ENCODE measurements around the gene LRRK2. TPM values are rescaled to one million over a fixed set of nuclear protein-coding genes. Genes with fewer than 3 reads are reported as not detected.

Gene LRRK2
- total RNA-seq, 2 experiments from 2014 or later, result 0.76 TPM; not detected in 1

DNA sequence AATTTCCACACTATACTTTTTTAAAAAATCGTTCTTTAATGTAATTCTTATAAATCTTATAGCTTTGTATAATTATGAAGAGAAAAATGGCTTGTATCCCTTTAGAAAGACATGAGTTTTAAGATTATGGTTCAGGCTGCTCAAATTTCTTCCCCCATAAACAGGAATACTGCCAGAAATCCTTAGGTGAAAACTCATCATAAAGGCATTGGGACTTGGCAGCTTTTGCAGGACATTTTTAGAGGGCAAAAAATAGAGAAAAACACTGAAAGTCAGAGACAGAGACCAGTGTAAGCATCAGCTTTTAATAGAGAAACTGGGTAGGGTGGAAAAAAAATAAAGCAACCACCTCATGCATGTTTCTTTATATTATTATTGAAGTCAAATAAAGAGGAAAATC lies 29.1 kb downstream of the LRRK2 start:
- H3K36me3 Mint-ChIP-seq (ENCODE audit: low read depth), result no peaks in the 10 kb centered on the region
- ChIA-PET POLR2A (no interaction called here), CTCF (interaction anchor here (1.0 kb wide), 1 partner anchor 14 kb away, joined by 3 read pairs; no protein-coding TSS in a partner anchor)
- no peaks in the 10 kb centered on the region for H3K9me3 Mint-ChIP-seq
- ATAC-seq (no peak), DNase-seq (no peak)
- H3K4me1 Mint-ChIP-seq (ENCODE audit: low read depth), result no peaks in the 10 kb centered on the region
- no peaks in the 10 kb centered on the region for H3K27me3 Mint-ChIP-seq
- no peak overlapping the region for H3K4me3 Mint-ChIP-seq
- H3K27ac Mint-ChIP-seq, result no peak overlapping the region
- intact Hi-C loops (cut with micrococcal nuclease), result no loop called here
- TF ChIP-seq, protein P1, sequence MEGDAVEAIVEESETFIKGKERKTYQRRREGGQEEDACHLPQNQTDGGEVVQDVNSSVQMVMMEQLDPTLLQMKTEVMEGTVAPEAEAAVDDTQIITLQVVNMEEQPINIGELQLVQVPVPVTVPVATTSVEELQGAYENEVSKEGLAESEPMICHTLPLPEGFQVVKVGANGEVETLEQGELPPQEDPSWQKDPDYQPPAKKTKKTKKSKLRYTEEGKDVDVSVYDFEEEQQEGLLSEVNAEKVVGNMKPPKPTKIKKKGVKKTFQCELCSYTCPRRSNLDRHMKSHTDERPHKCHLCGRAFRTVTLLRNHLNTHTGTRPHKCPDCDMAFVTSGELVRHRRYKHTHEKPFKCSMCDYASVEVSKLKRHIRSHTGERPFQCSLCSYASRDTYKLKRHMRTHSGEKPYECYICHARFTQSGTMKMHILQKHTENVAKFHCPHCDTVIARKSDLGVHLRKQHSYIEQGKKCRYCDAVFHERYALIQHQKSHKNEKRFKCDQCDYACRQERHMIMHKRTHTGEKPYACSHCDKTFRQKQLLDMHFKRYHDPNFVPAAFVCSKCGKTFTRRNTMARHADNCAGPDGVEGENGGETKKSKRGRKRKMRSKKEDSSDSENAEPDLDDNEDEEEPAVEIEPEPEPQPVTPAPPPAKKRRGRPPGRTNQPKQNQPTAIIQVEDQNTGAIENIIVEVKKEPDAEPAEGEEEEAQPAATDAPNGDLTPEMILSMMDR (IDR thresholded peaks at IDR 0.05), result no peak

DNA sequence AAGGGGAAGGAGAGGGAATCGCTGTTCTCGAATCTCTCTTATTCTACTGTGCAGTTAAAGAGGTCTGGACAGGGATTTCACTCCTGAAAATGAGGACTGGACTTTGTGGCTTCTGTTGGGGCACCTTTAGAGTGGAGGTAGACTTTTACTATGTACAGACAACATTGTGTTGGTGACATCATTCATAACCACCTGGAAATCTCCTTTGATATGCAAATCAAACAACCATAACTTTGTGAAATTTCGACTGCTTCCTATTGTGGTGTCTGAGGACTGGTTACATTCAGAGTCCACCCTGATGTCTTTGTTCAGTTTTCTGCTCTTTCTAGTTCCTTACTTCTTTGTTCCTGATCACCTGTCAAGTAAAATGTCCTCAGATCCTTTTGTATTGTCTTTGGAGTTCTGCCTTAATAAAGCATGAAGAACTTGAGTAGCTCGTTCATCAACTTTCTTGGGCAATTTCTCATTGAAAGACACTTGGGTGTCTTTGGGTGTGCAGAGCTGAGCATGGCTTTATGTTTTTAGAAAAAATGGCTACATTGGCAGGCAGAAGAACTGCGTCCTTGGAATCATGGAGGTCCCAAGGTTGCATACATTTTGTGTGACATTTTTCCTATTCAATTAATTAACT lies 29.8 kb downstream of the LRRK2 start:
- intact Hi-C loops (cut with micrococcal nuclease), result no loop called here
- Mint-ChIP-seq H3K36me3 (ENCODE audit: low read depth) (no peaks in the 10 kb centered on the region), H3K9me3 (no peaks in the 10 kb centered on the region), H3K27me3 (no peaks in the 10 kb centered on the region), H3K4me1 (ENCODE audit: low read depth) (no peaks in the 10 kb centered on the region), H3K27ac (no peak overlapping the region), H3K4me3 (no peak overlapping the region)
- ATAC-seq (no peak), DNase-seq (no peak)
- CTCF ChIA-PET, result no interaction called here
- POLR2A ChIA-PET, result no interaction called here
- TF ChIP-seq, protein P1 (IDR thresholded peaks at IDR 0.05), result no peak

DNA sequence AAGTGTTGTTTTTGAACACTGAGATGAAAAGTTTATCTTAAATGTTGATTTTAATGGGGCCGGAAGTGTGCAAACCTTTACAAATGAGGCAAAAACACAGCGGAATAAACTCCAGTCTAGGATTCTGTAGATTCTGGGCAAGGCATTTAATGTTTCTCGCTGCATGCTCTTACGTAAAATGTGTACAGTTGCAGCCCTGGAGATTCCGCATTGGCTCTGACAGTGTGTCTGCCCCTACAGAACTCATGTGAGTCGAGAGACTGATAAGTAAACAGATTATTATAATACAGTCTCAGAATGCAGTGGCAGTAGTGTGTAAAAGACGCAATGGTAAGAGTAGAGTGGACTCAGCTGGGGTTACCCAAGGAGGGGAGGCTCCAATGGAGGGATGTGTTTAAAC lies 33.6 kb downstream of the LRRK2 start:
- no peak for DNase-seq
- Mint-ChIP-seq H3K4me1 (ENCODE audit: low read depth) (no peaks in the 10 kb centered on the region), H3K9me3 (no peaks in the 10 kb centered on the region), H3K4me3 (no peak overlapping the region), H3K27ac (no peak overlapping the region), H3K36me3 (ENCODE audit: low read depth) (no peaks in the 10 kb centered on the region), H3K27me3 (no peaks in the 10 kb centered on the region)
- TF ChIP-seq, protein P1 (IDR thresholded peaks at IDR 0.05), result no peak
- POLR2A ChIA-PET, result no interaction called here
- ATAC-seq, result no peak
- intact Hi-C loops (cut with micrococcal nuclease), result no loop called here
- CTCF ChIA-PET, result no interaction called here

DNA sequence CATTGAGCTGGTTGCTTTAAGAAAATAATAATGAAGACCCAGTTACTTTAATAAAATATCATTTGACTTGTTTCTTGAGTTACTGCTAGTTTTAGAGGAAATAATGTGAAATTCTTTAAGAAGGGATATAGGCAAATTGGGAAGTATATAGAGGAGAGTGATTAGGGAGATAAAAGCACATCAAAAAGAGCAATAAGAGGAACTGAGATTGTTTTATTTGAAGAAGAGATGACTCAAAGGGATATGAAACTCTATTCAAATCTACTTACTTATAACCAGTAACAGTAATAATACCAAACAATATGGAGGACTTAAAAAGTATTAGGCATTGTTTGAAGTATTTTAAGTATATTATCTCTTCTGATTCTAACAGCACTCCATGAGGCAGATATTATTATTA lies 37.1 kb downstream of the LRRK2 start:
- CTCF ChIA-PET, result no interaction called here
- intact Hi-C loops (cut with micrococcal nuclease), result no loop called here
- POLR2A ChIA-PET, result no interaction called here
- no peaks in the 10 kb centered on the region for H3K9me3 Mint-ChIP-seq
- ATAC-seq (no peak), DNase-seq (no peak)
- no peaks in the 10 kb centered on the region for H3K36me3 Mint-ChIP-seq (ENCODE audit: low read depth)
- H3K4me1 Mint-ChIP-seq (ENCODE audit: low read depth), result no peaks in the 10 kb centered on the region
- no peak overlapping the region for H3K4me3 Mint-ChIP-seq
- H3K27ac Mint-ChIP-seq, result no peak overlapping the region
- no peaks in the 10 kb centered on the region for H3K27me3 Mint-ChIP-seq
- TF ChIP-seq, protein P1 (IDR thresholded peaks at IDR 0.05), result no peak

DNA sequence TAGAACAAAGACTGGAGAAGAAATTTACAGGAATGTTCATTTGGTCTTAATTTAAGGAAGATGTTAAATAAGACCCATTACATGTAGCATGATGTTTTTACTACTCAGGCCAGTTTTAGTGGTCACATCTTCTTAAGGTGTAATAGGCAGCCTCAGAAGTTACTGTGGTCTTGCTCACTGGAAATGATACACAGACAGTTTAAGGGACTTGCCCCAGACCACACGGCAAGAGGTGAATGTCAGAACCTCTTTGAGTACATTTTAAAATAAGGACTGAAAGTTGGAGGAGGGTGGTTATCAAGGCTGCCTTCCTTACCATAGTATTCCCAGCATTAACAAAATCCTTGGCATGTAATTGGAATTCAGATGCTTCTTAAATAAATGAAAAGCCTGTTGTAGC lies 37.9 kb downstream of the LRRK2 start:
- ATAC-seq (no peak), DNase-seq (no peak)
- no peaks in the 10 kb centered on the region for H3K4me1 Mint-ChIP-seq (ENCODE audit: low read depth)
- POLR2A ChIA-PET, result no interaction called here
- no peak overlapping the region for H3K27ac Mint-ChIP-seq
- CTCF ChIA-PET, result no interaction called here
- H3K27me3 Mint-ChIP-seq, result no peaks in the 10 kb centered on the region
- intact Hi-C loops (cut with micrococcal nuclease), result no loop called here
- H3K4me3 Mint-ChIP-seq, result no peak overlapping the region
- H3K36me3 Mint-ChIP-seq (ENCODE audit: low read depth), result no peaks in the 10 kb centered on the region
- no peaks in the 10 kb centered on the region for H3K9me3 Mint-ChIP-seq
- TF ChIP-seq, protein P1 (IDR thresholded peaks at IDR 0.05), result no peak

Data from activated CD8-positive, alpha-beta T cell treated with anti-CD3 and anti-CD28 coated beads for 36 hours (primary cell).